Neural cell (in vitro differentiated cells): ENCODE results near the gene GLRX. TPM values are rescaled to one million over a fixed set of nuclear protein-coding genes. Genes with fewer than 3 reads are reported as not detected.

Experiments used
- H2AFZ ChIP-seq: fragments of 200-600, 300-800 bp; sonication (generic), shearing (Covaris generic); 2 replicates; pipeline ENCODE4 v1.6.0; 2014; ENCODE audit warnings: low read depth, mild to moderate bottlenecking, antibody characterized with exemption, low read length, moderate library complexity
- H3F3A ChIP-seq: fragments of 200-600 bp; shearing (Covaris generic); 2 replicates; pipeline ENCODE4 v1.6.1; 2016; ENCODE audit warnings: mild to moderate bottlenecking, moderate library complexity, mixed read lengths, antibody characterized with exemption, low read length; ENCODE audit not compliant: insufficient read depth, poor library complexity, severe bottlenecking
- H3K27ac ChIP-seq: fragments of 200-600, 300-800 bp; sonication (generic), shearing (Covaris generic); 2 replicates; pipeline ENCODE4 v1.5.1; 2014; ENCODE audit warnings: mild to moderate bottlenecking, low read length, moderate library complexity
- H3K27me3 ChIP-seq: fragments of 300-800, 200-600 bp; sonication (generic), shearing (Covaris generic); 2 replicates; pipeline ENCODE4 v1.6.0; 2014; ENCODE audit warnings: mild to moderate bottlenecking, low read depth, low read length, moderate library complexity; ENCODE audit not compliant: insufficient read depth
- H3K36me3 ChIP-seq: fragments of 300-800, 200-600 bp; sonication (generic), shearing (Covaris generic); 2 replicates; pipeline ENCODE4 v1.5.1; 2014; ENCODE audit warnings: mild to moderate bottlenecking, antibody characterized with exemption, low read length, moderate library complexity; ENCODE audit not compliant: insufficient read depth
- H3K4me2 ChIP-seq: fragments of 300-800, 200-600 bp; sonication (generic), shearing (Covaris generic); 2 replicates; pipeline ENCODE4 v1.6.0; 2014; ENCODE audit warnings: mild to moderate bottlenecking, low read length
- H3K4me3 ChIP-seq: fragments of 300-800, 200-600 bp; sonication (generic), shearing (Covaris generic); 2 replicates; pipeline ENCODE4 v1.5.1; 2014; ENCODE audit warnings: mild to moderate bottlenecking, low read length, moderate library complexity
- H3K79me2 ChIP-seq: fragments of 200-600 bp; shearing (Covaris generic); replicated peaks from 2 replicates; pipeline ENCODE4 v1.6.0; 2014; ENCODE audit warnings: mild to moderate bottlenecking, low read length, moderate library complexity; ENCODE audit not compliant: insufficient read depth
- H3K9ac ChIP-seq: fragments of 300-800, 200-600 bp; sonication (generic), shearing (Covaris generic); 2 replicates; pipeline ENCODE4 v1.6.1; 2016; ENCODE audit warnings: mild to moderate bottlenecking, low read length, mixed read lengths
- H3K9me2 ChIP-seq: fragments of 200-600 bp; shearing (Covaris generic); 2 replicates; pipeline ENCODE4 v1.6.1; 2016; ENCODE audit warnings: mild to moderate bottlenecking, low read length, mixed read lengths; ENCODE audit not compliant: insufficient read depth
- H3K9me3 ChIP-seq: fragments of 200-600, 300-800 bp; sonication (generic), shearing (Covaris generic); 2 replicates; pipeline ENCODE4 v1.6.1; 2016; ENCODE audit warnings: mild to moderate bottlenecking, mixed run types, low read length, moderate library complexity, mixed read lengths
- H4K20me1 ChIP-seq: fragments of 200-600 bp; shearing (Covaris generic); 2 replicates; pipeline ENCODE4 v1.6.1; 2016; ENCODE audit warnings: mild to moderate bottlenecking, mixed run types; ENCODE audit not compliant: insufficient read depth
- EP300 ChIP-seq: fragments of 450-650 bp; conservative IDR thresholded peaks from 2 replicates; pipeline ENCODE4 v1.6.1; 2014; ENCODE audit warnings: antibody characterized with exemption, mild to moderate bottlenecking, moderate library complexity; ENCODE audit not compliant: poor library complexity, severe bottlenecking
- EZH2 ChIP-seq: fragments of 200-600, 300-800 bp; shearing (Covaris generic), sonication (generic); IDR thresholded peaks from 2 replicates; pipeline ENCODE4 v1.6.1; 2014; ENCODE audit warnings: antibody characterized with exemption, low read length, borderline replicate concordance, mild to moderate bottlenecking; ENCODE audit not compliant: insufficient read depth, poor library complexity, severe bottlenecking
- MXI1 ChIP-seq: fragments of 450-650 bp; conservative IDR thresholded peaks from 2 replicates; pipeline ENCODE4 v1.6.1; 2014; ENCODE audit warnings: antibody characterized with exemption, mild to moderate bottlenecking; ENCODE audit not compliant: poor library complexity, severe bottlenecking
- POLR2AphosphoS5 ChIP-seq: IDR thresholded peaks from 2 replicates; pipeline ENCODE4 v1.6.1; 2012
- RAD21 ChIP-seq: fragments of 450-650 bp; conservative IDR thresholded peaks from 2 replicates; pipeline ENCODE4 v1.6.1; 2014; ENCODE audit warnings: antibody characterized with exemption, mild to moderate bottlenecking, moderate library complexity
- SMC3 ChIP-seq: fragments of 450-650 bp; conservative IDR thresholded peaks from 2 replicates; pipeline ENCODE4 v1.6.1; 2014; ENCODE audit warnings: antibody characterized with exemption, mild to moderate bottlenecking, moderate library complexity; ENCODE audit not compliant: poor library complexity
- TAF1 ChIP-seq: IDR thresholded peaks from 2 replicates; pipeline ENCODE4 v1.6.1; 2012; ENCODE audit warnings: low read depth
- polyA plus RNA-seq: library from polyadenylated mRNA; depleted of rRNA; stranded (reverse); fragments of >200 nt; gene quantifications from 2 replicates; pipeline ENCODE4 v1.2.3, GENCODE V29; 2014
- TF ChIP-seq, protein P1 (sequence below): fragments of 450-650 bp; IDR thresholded peaks from 2 replicates; pipeline ENCODE4 v1.5.1; 2014; ENCODE audit warnings: antibody characterized with exemption, mild to moderate bottlenecking, moderate library complexity; ENCODE audit not compliant: poor library complexity, severe bottlenecking
- TF ChIP-seq, protein P2 (sequence below): IDR thresholded peaks from 2 replicates; pipeline ENCODE4 v1.6.1; 2012; ENCODE audit warnings: borderline replicate concordance

Gene GLRX
- polyA plus RNA-seq, 1 donor from 2014 or later: 54.0 TPM

DNA sequence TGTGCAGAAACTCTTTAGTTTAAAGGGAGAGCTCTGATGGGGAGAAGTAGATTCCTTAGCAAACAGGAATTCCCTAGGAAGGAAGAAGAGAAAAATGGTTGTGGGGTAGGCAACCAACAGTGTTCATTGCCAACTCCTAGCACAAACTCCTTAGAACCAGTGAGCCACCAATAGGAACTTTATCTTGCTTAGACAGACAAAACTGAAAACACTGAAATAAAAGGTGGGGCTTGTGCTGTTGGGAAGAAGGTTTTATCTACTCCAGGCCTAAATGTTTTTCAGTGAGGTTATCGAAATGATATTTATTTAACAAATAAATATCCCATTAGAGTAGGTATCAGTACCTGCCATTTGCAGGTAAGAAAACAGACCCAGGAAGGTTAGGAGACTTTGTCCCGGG is 7.7 kb upstream of the GLRX start:
- Histone ChIP-seq H3K9ac (no peak overlapping the region), H3K4me3 (no peak overlapping the region), H3K79me2 (no peaks in the 10 kb centered on the region), H4K20me1 (no peaks in the 10 kb centered on the region), H3K9me3 (no peaks in the 10 kb centered on the region), H3F3A (no peaks in the 10 kb centered on the region), H3K27ac (no peak overlapping the region), H2AFZ (no peak overlapping the region), H3K27me3 (peaks cover 5% of the 10 kb centered on the region), H3K36me3 (no peaks in the 10 kb centered on the region), H3K4me2 (no peak overlapping the region), H3K9me2 (no peaks in the 10 kb centered on the region)
- no peak for TF ChIP-seq TAF1
- no peak for TF ChIP-seq SMC3
- TF ChIP-seq EZH2: no peak
- no peak for TF ChIP-seq POLR2AphosphoS5
- no peak for TF ChIP-seq MXI1
- no peak for TF ChIP-seq EP300
- TF ChIP-seq, protein P1, sequence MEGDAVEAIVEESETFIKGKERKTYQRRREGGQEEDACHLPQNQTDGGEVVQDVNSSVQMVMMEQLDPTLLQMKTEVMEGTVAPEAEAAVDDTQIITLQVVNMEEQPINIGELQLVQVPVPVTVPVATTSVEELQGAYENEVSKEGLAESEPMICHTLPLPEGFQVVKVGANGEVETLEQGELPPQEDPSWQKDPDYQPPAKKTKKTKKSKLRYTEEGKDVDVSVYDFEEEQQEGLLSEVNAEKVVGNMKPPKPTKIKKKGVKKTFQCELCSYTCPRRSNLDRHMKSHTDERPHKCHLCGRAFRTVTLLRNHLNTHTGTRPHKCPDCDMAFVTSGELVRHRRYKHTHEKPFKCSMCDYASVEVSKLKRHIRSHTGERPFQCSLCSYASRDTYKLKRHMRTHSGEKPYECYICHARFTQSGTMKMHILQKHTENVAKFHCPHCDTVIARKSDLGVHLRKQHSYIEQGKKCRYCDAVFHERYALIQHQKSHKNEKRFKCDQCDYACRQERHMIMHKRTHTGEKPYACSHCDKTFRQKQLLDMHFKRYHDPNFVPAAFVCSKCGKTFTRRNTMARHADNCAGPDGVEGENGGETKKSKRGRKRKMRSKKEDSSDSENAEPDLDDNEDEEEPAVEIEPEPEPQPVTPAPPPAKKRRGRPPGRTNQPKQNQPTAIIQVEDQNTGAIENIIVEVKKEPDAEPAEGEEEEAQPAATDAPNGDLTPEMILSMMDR: no peak
- no peak for TF ChIP-seq RAD21
- TF ChIP-seq, protein P2, sequence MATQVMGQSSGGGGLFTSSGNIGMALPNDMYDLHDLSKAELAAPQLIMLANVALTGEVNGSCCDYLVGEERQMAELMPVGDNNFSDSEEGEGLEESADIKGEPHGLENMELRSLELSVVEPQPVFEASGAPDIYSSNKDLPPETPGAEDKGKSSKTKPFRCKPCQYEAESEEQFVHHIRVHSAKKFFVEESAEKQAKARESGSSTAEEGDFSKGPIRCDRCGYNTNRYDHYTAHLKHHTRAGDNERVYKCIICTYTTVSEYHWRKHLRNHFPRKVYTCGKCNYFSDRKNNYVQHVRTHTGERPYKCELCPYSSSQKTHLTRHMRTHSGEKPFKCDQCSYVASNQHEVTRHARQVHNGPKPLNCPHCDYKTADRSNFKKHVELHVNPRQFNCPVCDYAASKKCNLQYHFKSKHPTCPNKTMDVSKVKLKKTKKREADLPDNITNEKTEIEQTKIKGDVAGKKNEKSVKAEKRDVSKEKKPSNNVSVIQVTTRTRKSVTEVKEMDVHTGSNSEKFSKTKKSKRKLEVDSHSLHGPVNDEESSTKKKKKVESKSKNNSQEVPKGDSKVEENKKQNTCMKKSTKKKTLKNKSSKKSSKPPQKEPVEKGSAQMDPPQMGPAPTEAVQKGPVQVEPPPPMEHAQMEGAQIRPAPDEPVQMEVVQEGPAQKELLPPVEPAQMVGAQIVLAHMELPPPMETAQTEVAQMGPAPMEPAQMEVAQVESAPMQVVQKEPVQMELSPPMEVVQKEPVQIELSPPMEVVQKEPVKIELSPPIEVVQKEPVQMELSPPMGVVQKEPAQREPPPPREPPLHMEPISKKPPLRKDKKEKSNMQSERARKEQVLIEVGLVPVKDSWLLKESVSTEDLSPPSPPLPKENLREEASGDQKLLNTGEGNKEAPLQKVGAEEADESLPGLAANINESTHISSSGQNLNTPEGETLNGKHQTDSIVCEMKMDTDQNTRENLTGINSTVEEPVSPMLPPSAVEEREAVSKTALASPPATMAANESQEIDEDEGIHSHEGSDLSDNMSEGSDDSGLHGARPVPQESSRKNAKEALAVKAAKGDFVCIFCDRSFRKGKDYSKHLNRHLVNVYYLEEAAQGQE: no peak

DNA sequence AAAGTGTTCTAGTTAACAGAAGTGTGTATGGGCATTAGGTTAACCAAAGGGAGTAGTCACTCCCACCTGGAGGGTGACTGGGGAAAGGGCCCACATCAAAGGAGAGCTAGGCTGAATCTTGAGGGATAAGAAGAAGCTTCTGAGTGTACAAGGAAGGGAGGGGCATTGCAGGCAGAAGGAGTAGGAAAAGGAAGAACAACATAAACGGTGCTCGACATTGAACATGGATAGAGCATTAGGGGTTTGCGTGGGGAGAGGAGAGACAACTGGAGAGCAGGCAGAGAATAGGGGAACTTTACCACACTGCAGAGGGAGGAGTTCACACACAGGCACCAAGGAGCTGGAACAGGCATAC is 5.3 kb upstream of the GLRX start:
- H3K9ac ChIP-seq: no peak overlapping the region
- H3K9me2 ChIP-seq: no peaks in the 10 kb centered on the region
- no peaks in the 10 kb centered on the region for H3K27me3 ChIP-seq
- H3K36me3 ChIP-seq: no peaks in the 10 kb centered on the region
- H3K79me2 ChIP-seq: no peaks in the 10 kb centered on the region
- no peak for TF ChIP-seq EZH2
- TF ChIP-seq TAF1: no peak
- no peak for TF ChIP-seq RAD21
- TF ChIP-seq, protein P2: no peak
- no peak for TF ChIP-seq SMC3
- TF ChIP-seq, protein P1: no peak
- TF ChIP-seq POLR2AphosphoS5: no peak
- TF ChIP-seq MXI1: no peak
- no peak for TF ChIP-seq EP300
- no peak overlapping the region for H3K27ac ChIP-seq
- no peaks in the 10 kb centered on the region for H4K20me1 ChIP-seq
- H3K4me3 ChIP-seq: no peak overlapping the region
- H3K9me3 ChIP-seq: no peaks in the 10 kb centered on the region
- no peaks in the 10 kb centered on the region for H3F3A ChIP-seq
- no peak overlapping the region for H2AFZ ChIP-seq
- H3K4me2 ChIP-seq: no peak overlapping the region
